A673 (cell line): ENCODE measurements around the gene ZNF367.
A peak's percentile ranks its signal among the peaks of the same experiment; 100 is the strongest.

Source experiments
- CTCF ChIP-seq: fragments of 300-800, 200-600 bp; sonication (generic); conservative IDR thresholded peaks from 2 replicates; pipeline ENCODE4 v1.5.1; 2017; ENCODE audit warnings: low read depth, mild to moderate bottlenecking, antibody characterized with exemption, low read length, moderate library complexity, mixed read lengths
- EZH2 ChIP-seq: fragments of 200-600 bp; sonication (generic); IDR thresholded peaks from 2 replicates; pipeline ENCODE4 v1.6.1; 2017; ENCODE audit warnings: borderline replicate concordance, low read depth, mild to moderate bottlenecking, mixed read lengths, antibody characterized with exemption, low read length; ENCODE audit not compliant: poor library complexity, severe bottlenecking

DNA sequence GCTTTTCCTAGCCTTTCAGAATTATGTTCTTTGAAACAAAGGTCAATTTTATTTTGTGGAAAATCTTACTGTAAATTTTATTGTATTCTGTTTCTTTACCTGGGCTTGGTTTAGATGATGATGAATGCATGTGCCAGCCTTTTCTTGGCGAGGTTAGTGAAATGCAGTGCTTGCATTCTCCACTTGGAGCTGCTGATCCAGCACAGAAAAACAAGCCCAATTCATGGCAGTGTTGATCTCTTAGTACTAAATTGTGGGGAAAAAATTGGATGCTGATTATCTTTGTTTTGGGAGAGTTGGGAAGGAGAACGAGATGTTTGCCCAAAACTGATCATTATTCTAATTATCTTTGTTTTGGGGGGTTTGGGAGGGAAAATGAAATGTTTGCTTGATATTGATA is 35.5 kb upstream of the ZNF367 start:
- TF ChIP-seq CTCF (peak; percentile 61), EZH2 (no peak)
